ENCODE results near the gene LHCGR.

DNA sequence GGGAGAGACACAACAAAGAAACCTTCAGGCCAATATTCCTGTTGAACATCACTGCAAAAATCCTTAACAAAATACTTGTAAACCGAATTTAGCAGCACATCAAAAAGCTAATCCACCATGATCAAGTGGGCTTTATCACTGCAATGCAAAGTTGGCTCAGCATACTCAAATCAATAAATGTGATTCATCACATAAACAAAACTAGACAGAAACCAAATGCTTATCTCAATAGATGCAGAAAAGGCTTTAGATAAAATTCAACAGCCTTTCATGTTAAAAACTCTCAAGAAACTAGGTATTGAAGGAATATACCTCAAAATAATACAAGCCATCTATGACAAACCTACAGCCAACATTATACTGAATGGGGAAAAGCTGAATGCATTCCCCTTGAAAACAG, 117.3 kb downstream of the LHCGR start:
- TF ChIP-seq, protein P1, sequence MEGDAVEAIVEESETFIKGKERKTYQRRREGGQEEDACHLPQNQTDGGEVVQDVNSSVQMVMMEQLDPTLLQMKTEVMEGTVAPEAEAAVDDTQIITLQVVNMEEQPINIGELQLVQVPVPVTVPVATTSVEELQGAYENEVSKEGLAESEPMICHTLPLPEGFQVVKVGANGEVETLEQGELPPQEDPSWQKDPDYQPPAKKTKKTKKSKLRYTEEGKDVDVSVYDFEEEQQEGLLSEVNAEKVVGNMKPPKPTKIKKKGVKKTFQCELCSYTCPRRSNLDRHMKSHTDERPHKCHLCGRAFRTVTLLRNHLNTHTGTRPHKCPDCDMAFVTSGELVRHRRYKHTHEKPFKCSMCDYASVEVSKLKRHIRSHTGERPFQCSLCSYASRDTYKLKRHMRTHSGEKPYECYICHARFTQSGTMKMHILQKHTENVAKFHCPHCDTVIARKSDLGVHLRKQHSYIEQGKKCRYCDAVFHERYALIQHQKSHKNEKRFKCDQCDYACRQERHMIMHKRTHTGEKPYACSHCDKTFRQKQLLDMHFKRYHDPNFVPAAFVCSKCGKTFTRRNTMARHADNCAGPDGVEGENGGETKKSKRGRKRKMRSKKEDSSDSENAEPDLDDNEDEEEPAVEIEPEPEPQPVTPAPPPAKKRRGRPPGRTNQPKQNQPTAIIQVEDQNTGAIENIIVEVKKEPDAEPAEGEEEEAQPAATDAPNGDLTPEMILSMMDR (IDR thresholded peaks at IDR 0.05) = no peak
- no peak for TF ChIP-seq POLR2A (IDR thresholded peaks at IDR 0.05)
